H1 (cell line): ENCODE results near the gene CFAP157. TPM values are rescaled to one million over a fixed set of nuclear protein-coding genes. Genes with fewer than 3 reads are reported as not detected.
A peak's percentile ranks its signal among the peaks of the same experiment; 100 is the strongest.

ENCODE experiments used
- CTCF ChIA-PET: fragments of 300-600 bp; sonication (Branson Sonifier 250); formaldehyde crosslinking; loops from one replicate; lab custom pipeline; 2021; ENCODE audit not compliant: partially characterized antibody; lab: Charles Lee
- POLR2A ChIA-PET: fragments of 300-600 bp; sonication (Branson Sonifier 250); formaldehyde crosslinking; loops from one replicate; lab custom pipeline; 2021; ENCODE audit warnings: inconsistent platforms; ENCODE audit not compliant: partially characterized antibody; lab: Charles Lee
- DNase-seq, 2 experiments: peaks; one replicate each; pipeline versions ENCODE4 v3.0.0 to v3.0.0-alpha.2; 2010 to 2022; ENCODE audit warnings: low spot score in 2 of 2, low read depth in 1 of 2, mixed read lengths in 1 of 2
- FAIRE-seq: peaks from 2 replicates; lab custom pipeline; 2011; peaks lifted over from hg19 to GRCh38; lab: Jason Lieb, UNC
- H2AFZ ChIP-seq: 2 replicates; pipeline ENCODE4 v1.8.1; 2012; ENCODE audit warnings: low read length, inconsistent platforms
- H2AK5ac ChIP-seq: 2 replicates; pipeline ENCODE4 v1.6.1; 2013; ENCODE audit warnings: low read depth, low read length
- H2BK120ac ChIP-seq: replicated peaks from 2 replicates; pipeline ENCODE3; 2013; ENCODE audit warnings: low read depth, low read length, inconsistent platforms
- H2BK12ac ChIP-seq: 2 replicates; pipeline ENCODE4 v1.6.1; 2013; ENCODE audit warnings: low read depth, low read length
- H2BK15ac ChIP-seq: 2 replicates; pipeline ENCODE4 v1.6.1; 2013; ENCODE audit warnings: low read length
- H2BK20ac ChIP-seq: 2 replicates; pipeline ENCODE4 v1.6.1; 2013; ENCODE audit warnings: low read length
- H2BK5ac ChIP-seq: 2 replicates; pipeline ENCODE4 v1.6.1; 2013; ENCODE audit warnings: low read depth, low read length
- H3K14ac ChIP-seq: 2 replicates; pipeline ENCODE4 v1.6.1; 2013; ENCODE audit warnings: inconsistent platforms; ENCODE audit not compliant: insufficient read length
- H3K18ac ChIP-seq: 2 replicates; pipeline ENCODE4 v1.6.1; 2013; ENCODE audit warnings: low read length; ENCODE audit errors: extremely low read depth
- H3K23ac ChIP-seq: 2 replicates; pipeline ENCODE4 v1.6.1; 2013; ENCODE audit warnings: inconsistent platforms; ENCODE audit not compliant: insufficient read length
- H3K23me2 ChIP-seq: 2 replicates; pipeline ENCODE4 v1.6.1; 2013; ENCODE audit warnings: low read depth, low read length
- H3K27ac ChIP-seq: 2 replicates; pipeline ENCODE4 v1.6.1; 2011; ENCODE audit warnings: low read depth, low read length, inconsistent platforms
- H3K27me3 ChIP-seq, 4 experiments: replicated peaks in 1 of 4; 1 replicate in 1 of 4; 2 replicates in 3 of 4; pipeline versions ENCODE4 v1.6.1 to v1.8.1; 2011 to 2013; ENCODE audit warnings: low read length in 3 of 4, mild to moderate bottlenecking in 3 of 4, inconsistent platforms in 2 of 4, mixed read lengths in 2 of 4, moderate library complexity in 1 of 4; ENCODE audit not compliant: control insufficient read depth in 3 of 4, insufficient read depth in 3 of 4; ENCODE audit errors: extremely low read depth in 1 of 4
- H3K36me3 ChIP-seq, 4 experiments: 2 replicates each; pipeline versions ENCODE4 v1.6.1 to v1.8.1; 2011 to 2013; ENCODE audit warnings: mild to moderate bottlenecking in 4 of 4, low read length in 3 of 4, moderate library complexity in 2 of 4, control low read depth in 1 of 4, inconsistent platforms in 1 of 4; ENCODE audit not compliant: insufficient read depth in 4 of 4, control insufficient read depth in 2 of 4
- H3K4ac ChIP-seq: replicated peaks from 2 replicates; pipeline ENCODE3; 2013; ENCODE audit warnings: low read length, low read depth, mixed read lengths, inconsistent platforms; ENCODE audit not compliant: insufficient read length
- H3K4me1 ChIP-seq, 4 experiments: replicated peaks in 1 of 4; 1 replicate in 1 of 4; 2 replicates in 3 of 4; pipeline versions ENCODE4 v1.6.1 to v1.8.1; 2011 to 2013; ENCODE audit warnings: low read length in 3 of 4, inconsistent platforms in 2 of 4, mixed read lengths in 1 of 4; ENCODE audit not compliant: insufficient read depth in 4 of 4, control insufficient read depth in 3 of 4
- H3K4me2 ChIP-seq, 2 experiments: 2 replicates each; pipeline versions ENCODE4 v1.6.1 to v1.8.1; 2011 to 2013; ENCODE audit warnings: low read depth in 2 of 2, low read length in 2 of 2, control low read depth in 1 of 2, inconsistent platforms in 1 of 2, mild to moderate bottlenecking in 1 of 2; ENCODE audit not compliant: insufficient read depth in 1 of 2
- H3K4me3 ChIP-seq, 4 experiments: fragments of 200-600, 300-600 bp in 1 of 4; sonication (generic), shearing (Covaris generic), sonication (Bioruptor Twin) in 1 of 4; 2 replicates each; pipeline versions ENCODE4 v1.5.1 to v1.8.1; 2011 to 2016; ENCODE audit warnings: low read length in 4 of 4, low read depth in 3 of 4, control low read depth in 2 of 4, inconsistent platforms in 2 of 4, mild to moderate bottlenecking in 2 of 4, mixed read lengths in 1 of 4, moderate library complexity in 1 of 4; ENCODE audit not compliant: insufficient read depth in 2 of 4; ENCODE audit errors: extremely low read depth in 1 of 4
- H3K56ac ChIP-seq: replicated peaks from 2 replicates; pipeline ENCODE3; 2013; ENCODE audit warnings: low read depth, mild to moderate bottlenecking, mixed read lengths, low read length, inconsistent platforms; ENCODE audit not compliant: insufficient read length
- H3K79me1 ChIP-seq: 2 replicates; pipeline ENCODE4 v1.6.1; 2013; ENCODE audit warnings: low read depth, low read length, control low read depth
- H3K79me2 ChIP-seq, 2 experiments: 2 replicates each; pipeline versions ENCODE4 v1.6.1 to v1.8.1; 2012 to 2013; ENCODE audit warnings: low read length in 2 of 2, mild to moderate bottlenecking in 2 of 2, inconsistent platforms in 1 of 2; ENCODE audit not compliant: insufficient read depth in 2 of 2, control insufficient read depth in 1 of 2
- H3K9ac ChIP-seq, 4 experiments: replicated peaks in 1 of 4; 1 replicate in 1 of 4; 2 replicates in 3 of 4; pipeline versions ENCODE4 v1.6.1 to v1.8.1; 2011 to 2013; ENCODE audit warnings: low read depth in 3 of 4, low read length in 3 of 4, control low read depth in 2 of 4, mild to moderate bottlenecking in 2 of 4, moderate library complexity in 2 of 4, inconsistent platforms in 1 of 4; ENCODE audit errors: extremely low read depth in 1 of 4
- H3K9me3 ChIP-seq, 2 experiments: 2 replicates each; pipeline versions ENCODE4 v1.6.1 to v1.8.1; 2012 to 2013; ENCODE audit warnings: mild to moderate bottlenecking in 2 of 2, moderate library complexity in 2 of 2, control low read depth in 1 of 2, inconsistent platforms in 1 of 2, low read depth in 1 of 2, low read length in 1 of 2, mixed read lengths in 1 of 2; ENCODE audit not compliant: insufficient read depth in 2 of 2
- H4K20me1 ChIP-seq, 2 experiments: replicated peaks in 1 of 2; 2 replicates each; pipeline versions ENCODE3 to v1.8.1; 2011 to 2013; ENCODE audit warnings: inconsistent platforms in 2 of 2, low read length in 2 of 2, mild to moderate bottlenecking in 1 of 2; ENCODE audit not compliant: insufficient read depth in 2 of 2, control insufficient read depth in 1 of 2
- H4K5ac ChIP-seq: 2 replicates; pipeline ENCODE4 v1.6.1; 2013; ENCODE audit warnings: low read length, low read depth, mixed read lengths, inconsistent platforms; ENCODE audit not compliant: insufficient read length
- H4K8ac ChIP-seq: 2 replicates; pipeline ENCODE4 v1.8.0; 2013; ENCODE audit warnings: mild to moderate bottlenecking, moderate library complexity, low read length, inconsistent platforms; ENCODE audit not compliant: insufficient read depth; ENCODE audit errors: extremely low read depth
- H4K91ac ChIP-seq: replicated peaks from 2 replicates; pipeline ENCODE3; 2013; ENCODE audit warnings: low read length, mixed read lengths, inconsistent platforms; ENCODE audit not compliant: insufficient read length
- CHD1 ChIP-seq: IDR thresholded peaks from 2 replicates; pipeline ENCODE4 v1.6.1; 2012; ENCODE audit warnings: low read depth, low read length, improper control_type of control experiment
- EZH2 ChIP-seq: fragments of 200-600 bp; sonication (generic); IDR thresholded peaks from 2 replicates; pipeline ENCODE4 v1.7.1; 2012; ENCODE audit warnings: low read depth, mild to moderate bottlenecking, moderate library complexity, low read length, inconsistent platforms; ENCODE audit not compliant: severe bottlenecking
- POLR2A ChIP-seq, 2 experiments: IDR thresholded peaks; 1 replicate in 1 of 2; 2 replicates in 1 of 2; pipeline ENCODE4 v1.6.1; 2011; ENCODE audit warnings: low read depth in 2 of 2, low read length in 2 of 2, mild to moderate bottlenecking in 2 of 2; ENCODE audit errors: control extremely low read depth in 1 of 2
- RFX5 ChIP-seq: IDR thresholded peaks from 2 replicates; pipeline ENCODE4 v1.6.1; 2011; ENCODE audit warnings: low read depth, low read length, improper control_type of control experiment, borderline replicate concordance
- SIRT6 ChIP-seq: IDR thresholded peaks from one replicate; pipeline ENCODE4 v1.7.1; 2012; ENCODE audit warnings: low read length, inconsistent platforms
- SP1 ChIP-seq: IDR thresholded peaks from 2 replicates; pipeline ENCODE4 v1.6.1; 2011; ENCODE audit warnings: low read depth, low read length
- SP4 ChIP-seq: IDR thresholded peaks from 2 replicates; pipeline ENCODE4 v1.6.1; 2012; ENCODE audit warnings: low read length, inconsistent platforms
- WGBS, 2 experiments: shearing (Covaris generic) in 1 of 2; methylation state at CpG; one replicate each; pipeline versions ENCODE4 v1.1.6 to v1.1.7; 2013 to 2015; ENCODE audit warnings: low lambda C conversion rate in 2 of 2, mixed read lengths in 2 of 2, inconsistent platforms in 1 of 2, low coverage in 1 of 2, missing lambda C conversion rate in 1 of 2; ENCODE audit not compliant: insufficient replicate concordance in 2 of 2, insufficient coverage in 1 of 2, insufficient read length in 1 of 2; ENCODE audit errors: extremely low coverage in 1 of 2, missing lambda C conversion rate in 1 of 2; 5-methylcytosine and 5-hydroxymethylcytosine counted together
- polyA plus RNA-seq, 7 experiments: library from polyadenylated mRNA; depleted of rRNA in 3 of 7; stranded (reverse) in 5 of 7; unstranded in 2 of 7; fragments of >200 nt in 5 of 7; fragments of 200-250 nt in 2 of 7; gene quantifications; 1 replicate in 5 of 7; 2 replicates in 1 of 7; 4 replicates in 1 of 7; pipeline versions ENCODE4 v1.2.1 to v1.2.3, GENCODE V29; 2011 to 2013; ENCODE audit warnings: missing spikeins in 2 of 7, mixed read lengths in 2 of 7
- total RNA-seq: library from RNA; stranded (reverse); fragmentation: NEBNext Ultra II Directional; extraction: Animal tissue kit (Norgen Biotek cat#: 25700); gene quantifications from 2 replicates; pipeline ENCODE4 v1.2.1, GENCODE V29; 2021
- TF ChIP-seq, protein P1 (sequence below): IDR thresholded peaks from 2 replicates; pipeline ENCODE4 v1.6.1; 2011; ENCODE audit warnings: low read depth, mild to moderate bottlenecking, low read length; ENCODE audit not compliant: insufficient read depth
- TF ChIP-seq, protein P2 (sequence below): IDR thresholded peaks from 2 replicates; pipeline ENCODE4 v1.6.1; 2012; ENCODE audit warnings: inconsistent platforms

Gene CFAP157
- total and polyA plus RNA-seq, 2 of the 8 experiments (the other 6 are each of a cell fraction or from before 2014, with no cell fraction given): not detected

DNA sequence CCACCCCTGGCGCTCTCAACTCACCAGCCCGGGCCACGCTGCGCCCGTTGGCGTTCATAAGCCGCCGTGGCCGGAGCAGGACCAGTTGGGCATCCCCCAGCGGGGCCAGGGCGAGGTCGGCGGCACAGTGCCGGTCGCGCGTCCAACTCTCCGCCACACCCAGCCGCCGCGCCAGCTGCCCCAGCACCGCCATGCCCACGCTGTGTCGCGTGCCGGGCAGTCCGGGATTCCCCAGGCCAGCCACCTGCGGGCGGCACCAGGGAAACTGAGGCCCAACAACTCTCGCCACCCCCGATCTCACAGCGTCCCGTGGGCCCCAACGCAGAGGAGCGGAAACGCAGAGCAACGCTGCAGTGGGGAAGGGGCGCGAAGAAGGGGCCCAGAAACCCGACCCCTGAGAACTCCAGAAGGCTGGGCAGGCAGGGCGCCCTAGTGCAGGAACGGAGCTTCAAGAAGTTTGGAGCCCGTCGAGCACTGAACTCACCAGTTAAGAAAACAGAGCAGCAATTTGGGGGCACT is 8.2 kb downstream of the CFAP157 start:
- Histone ChIP-seq H3K79me2 (no peaks in the 10 kb centered on the region), H2AK5ac (no peak overlapping the region), H3K4me3 (peak overlapping the region; percentile 64 to 82 (median 75)), H3K79me1 (no peaks in the 10 kb centered on the region; the same call in 1 of the 2 replicates), H4K8ac (no peak overlapping the region; the same call in 1 of the 2 replicates), H4K20me1 (peaks cover 0 to 3% of the 10 kb centered on the region in 2 experiments), H3K9me3 (no peaks in the 10 kb centered on the region), H3K23me2 (peaks cover 10% of the 10 kb centered on the region; the same call in 1 of the 2 replicates), H2AFZ (no peak overlapping the region), H3K18ac (no peak overlapping the region; the same call in 1 of the 2 replicates), H3K56ac (no peak overlapping the region), H3K14ac (no peak overlapping the region), H3K27me3 (0 out of 7 replicates have a peak, but pooled peaks cover 0 to 2% (median 0%) of the 10 kb centered on the region in 4 experiments), H2BK20ac (no peak overlapping the region), H3K4me2 (peak overlapping the region; percentile 59 to 99), H3K9ac (peak overlapping the region in 2 of 4 experiments; percentile 42 to 45; a peak in 4 of 7 replicates), H2BK15ac (no peak overlapping the region), H4K5ac (no peak overlapping the region), H3K36me3 (no peaks in the 10 kb centered on the region), H2BK120ac (no peak overlapping the region), H4K91ac (no peak overlapping the region), H3K4me1 (peaks cover 0 to 28% (median 20%) of the 10 kb centered on the region in 4 experiments; a peak in 6 of 7 replicates), H3K23ac (no peak overlapping the region), H3K27ac (no peak overlapping the region), H2BK12ac (no peak overlapping the region; the same call in 1 of the 2 replicates), H2BK5ac (peak overlapping the region; percentile 24; the same call in 1 of the 2 replicates), H3K4ac (no peak overlapping the region)
- WGBS, 2 experiments: 1% methylated on average over 21 of the region's 44 CpGs; no CpG with 5 or more reads in 1 of the 2 experiments
- FAIRE-seq: no peak
- ChIA-PET CTCF (interaction anchor here (0.8 to 3.3 kb wide), 7 partner anchors 13 to 189 kb away, joined by 3 to 24 read pairs (median 4); partner anchors contain the start of genes CDK9 and TOR2A), POLR2A (interaction anchor here (0.7 to 2.7 kb wide), 6 partner anchors 9 to 264 kb away, joined by 3 to 17 read pairs (median 5); partner anchors contain the start of genes CFAP157, LRSAM1, RPL12 and TOR2A)
- no peak for DNase-seq
- TF ChIP-seq, protein P1, sequence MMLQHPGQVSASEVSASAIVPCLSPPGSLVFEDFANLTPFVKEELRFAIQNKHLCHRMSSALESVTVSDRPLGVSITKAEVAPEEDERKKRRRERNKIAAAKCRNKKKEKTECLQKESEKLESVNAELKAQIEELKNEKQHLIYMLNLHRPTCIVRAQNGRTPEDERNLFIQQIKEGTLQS: no peak
- no peak for TF ChIP-seq CHD1
- no peak for TF ChIP-seq SP4
- TF ChIP-seq RFX5: no peak
- TF ChIP-seq SP1: no peak
- TF ChIP-seq, protein P2, sequence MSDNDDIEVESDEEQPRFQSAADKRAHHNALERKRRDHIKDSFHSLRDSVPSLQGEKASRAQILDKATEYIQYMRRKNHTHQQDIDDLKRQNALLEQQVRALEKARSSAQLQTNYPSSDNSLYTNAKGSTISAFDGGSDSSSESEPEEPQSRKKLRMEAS: 0 out of 2 replicates have a peak, but pooled peaks have one; percentile 18
- no peak for TF ChIP-seq POLR2A (IDR thresholded peaks at IDR 0.05; ENCODE audit: control extremely low read depth in 1 of 2, low read depth in 2 of 2, low read length in 2 of 2)
- TF ChIP-seq EZH2: no peak
- no peak for TF ChIP-seq SIRT6
